Activated T-helper 1 cell treated with anti-CD3 and anti-CD28 coated beads, Interleukin-12 subunit alpha, Interleukin-12 subunit beta, Interleukin-2, Interleukin-4 antibody, amounts not matched to agents 30 ng/mL and 10 ng/mL and 1 ng/mL, durations not matched to agents 14 hours and 24 hours and 36 hours (primary cell): ENCODE results near the gene WHAMM. TPM values are rescaled to one million over a fixed set of nuclear protein-coding genes. Genes with fewer than 3 reads are reported as not detected.

Experiments
- total RNA-seq: library from RNA; stranded (reverse); gene quantifications from 2 replicates; pipeline ENCODE4 v1.2.3, GENCODE V29; 2022

WHAMM gene
- total RNA-seq, 1 donor from 2014 or later = 7.5 TPM

Other genes starting within 250 kb of the WHAMM start
- gene CPEB1, start 162.3 kb upstream of the WHAMM start, total RNA-seq = not detected in 2 replicates
- gene AP3B2, start 99.8 kb upstream of the WHAMM start, total RNA-seq = 0.21 TPM in 1 of 2 replicates, not detected in the other
- gene FSD2, start 3.6 kb upstream of the WHAMM start, total RNA-seq = not detected in 2 replicates
- gene HOMER2, start 143.1 kb downstream of the WHAMM start, total RNA-seq = 19.3 and 21.3 TPM in 2 replicates
- gene RAMAC, start 176.6 kb downstream of the WHAMM start, total RNA-seq = 26.1 and 27.3 TPM in 2 replicates
- 24.2 and 29.0 TPM in 2 replicates for gene C15orf40, start 202.0 kb downstream of the WHAMM start, total RNA-seq